Parathyroid adenoma (tissue), 2 donors: ENCODE results near the gene HDAC4.

Source experiments
- H2AFZ ChIP-seq: fragments of 300-600 bp; sonication (generic); one replicate; pipeline ENCODE4 v1.7.0; 2017; ENCODE audit warnings: antibody characterized with exemption, mild to moderate bottlenecking
- H3K27ac ChIP-seq: fragments of 300-600 bp; sonication (generic); one replicate; pipeline ENCODE4 v1.7.0; 2017
- H3K27me3 ChIP-seq: fragments of 300-600 bp; sonication (generic); one replicate; pipeline ENCODE4 v1.7.0; 2017; ENCODE audit warnings: low read length; ENCODE audit not compliant: control insufficient read depth, insufficient read depth
- H3K36me3 ChIP-seq: fragments of 300-600 bp; sonication (generic); one replicate; pipeline ENCODE4 v1.7.0; 2017; ENCODE audit warnings: low read length; ENCODE audit not compliant: control insufficient read depth, insufficient read depth
- H3K4me1 ChIP-seq: fragments of 300-600 bp; sonication (generic); one replicate; pipeline ENCODE4 v1.7.0; 2017; ENCODE audit warnings: control low read depth
- H3K4me2 ChIP-seq: fragments of 300-600 bp; sonication (generic); one replicate; pipeline ENCODE4 v1.7.0; 2017; ENCODE audit warnings: low read length
- H3K4me3 ChIP-seq: fragments of 300-600 bp; sonication (generic); one replicate; pipeline ENCODE4 v1.7.0; 2017; ENCODE audit warnings: low read depth, low read length
- H3K79me2 ChIP-seq: fragments of 300-600 bp; sonication (generic); one replicate; pipeline ENCODE4 v1.7.0; 2017; ENCODE audit warnings: control low read depth
- H3K9ac ChIP-seq: fragments of 300-600 bp; sonication (generic); one replicate; pipeline ENCODE4 v1.7.0; 2017; ENCODE audit warnings: mild to moderate bottlenecking
- H3K9me3 ChIP-seq: fragments of 300-600 bp; sonication (generic); one replicate; pipeline ENCODE4 v1.7.0; 2017; ENCODE audit warnings: low read length; ENCODE audit not compliant: control insufficient read depth
- TF ChIP-seq, protein P1 (sequence below): fragments of 300-600 bp; sonication (generic); IDR thresholded peaks from one replicate; pipeline ENCODE4 v1.7.0; 2017; ENCODE audit warnings: antibody characterized with exemption, mild to moderate bottlenecking
- donor health status: primary hyperparathyroidism.

The HDAC4 gene

DNA sequence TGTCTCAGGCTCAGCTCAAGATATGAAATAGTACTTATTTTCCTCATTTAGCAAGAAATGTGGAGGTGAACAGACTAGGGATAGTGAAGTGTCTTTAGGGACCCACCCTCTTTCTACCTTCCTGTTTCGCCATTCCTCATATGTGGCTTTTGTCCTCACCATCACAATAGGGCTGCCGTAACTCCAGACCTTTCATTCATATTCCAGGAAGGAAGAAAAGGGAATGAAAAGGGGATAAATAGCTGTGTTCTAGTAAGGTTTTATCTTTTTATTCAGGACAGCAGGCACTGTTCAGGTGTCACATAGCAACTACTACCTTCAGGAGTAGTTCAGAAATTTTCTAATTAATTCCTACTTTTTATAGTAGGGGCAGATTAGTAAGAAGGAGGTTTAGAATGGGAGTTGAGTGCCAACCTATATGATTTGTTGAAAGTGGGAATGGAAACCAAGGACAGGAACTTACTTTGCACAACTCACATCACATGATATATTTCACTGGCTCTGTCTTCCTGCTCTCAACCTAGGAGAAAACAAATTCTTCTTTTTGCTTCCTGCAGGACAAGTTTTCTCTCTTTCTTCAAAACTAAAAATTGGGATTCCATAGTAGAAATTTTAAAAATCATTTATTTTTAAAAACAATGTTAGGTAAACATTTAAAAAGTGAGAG, 36.0 kb upstream of the HDAC4 start:
- TF ChIP-seq, protein P1, sequence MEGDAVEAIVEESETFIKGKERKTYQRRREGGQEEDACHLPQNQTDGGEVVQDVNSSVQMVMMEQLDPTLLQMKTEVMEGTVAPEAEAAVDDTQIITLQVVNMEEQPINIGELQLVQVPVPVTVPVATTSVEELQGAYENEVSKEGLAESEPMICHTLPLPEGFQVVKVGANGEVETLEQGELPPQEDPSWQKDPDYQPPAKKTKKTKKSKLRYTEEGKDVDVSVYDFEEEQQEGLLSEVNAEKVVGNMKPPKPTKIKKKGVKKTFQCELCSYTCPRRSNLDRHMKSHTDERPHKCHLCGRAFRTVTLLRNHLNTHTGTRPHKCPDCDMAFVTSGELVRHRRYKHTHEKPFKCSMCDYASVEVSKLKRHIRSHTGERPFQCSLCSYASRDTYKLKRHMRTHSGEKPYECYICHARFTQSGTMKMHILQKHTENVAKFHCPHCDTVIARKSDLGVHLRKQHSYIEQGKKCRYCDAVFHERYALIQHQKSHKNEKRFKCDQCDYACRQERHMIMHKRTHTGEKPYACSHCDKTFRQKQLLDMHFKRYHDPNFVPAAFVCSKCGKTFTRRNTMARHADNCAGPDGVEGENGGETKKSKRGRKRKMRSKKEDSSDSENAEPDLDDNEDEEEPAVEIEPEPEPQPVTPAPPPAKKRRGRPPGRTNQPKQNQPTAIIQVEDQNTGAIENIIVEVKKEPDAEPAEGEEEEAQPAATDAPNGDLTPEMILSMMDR, result no peak
- Histone ChIP-seq H3K79me2 (no peaks in the 10 kb centered on the region), H3K27ac (no peak overlapping the region), H2AFZ (no peak overlapping the region), H3K36me3 (no peaks in the 10 kb centered on the region), H3K27me3 (no peaks in the 10 kb centered on the region), H3K4me1 (no peaks in the 10 kb centered on the region), H3K9ac (no peak overlapping the region), H3K9me3 (no peaks in the 10 kb centered on the region), H3K4me3 (no peak overlapping the region), H3K4me2 (no peak overlapping the region)

GRCh38 chr2:239436076-239436475, 35.3 kb upstream of the HDAC4 start:
- Histone ChIP-seq H3K36me3 (no peaks in the 10 kb centered on the region), H3K4me3 (no peak overlapping the region), H3K4me1 (no peaks in the 10 kb centered on the region), H3K79me2 (no peaks in the 10 kb centered on the region), H3K27ac (no peak overlapping the region), H2AFZ (no peak overlapping the region), H3K27me3 (no peaks in the 10 kb centered on the region), H3K9ac (no peak overlapping the region), H3K4me2 (no peak overlapping the region), H3K9me3 (no peaks in the 10 kb centered on the region)
- TF ChIP-seq, protein P1, result no peak

DNA sequence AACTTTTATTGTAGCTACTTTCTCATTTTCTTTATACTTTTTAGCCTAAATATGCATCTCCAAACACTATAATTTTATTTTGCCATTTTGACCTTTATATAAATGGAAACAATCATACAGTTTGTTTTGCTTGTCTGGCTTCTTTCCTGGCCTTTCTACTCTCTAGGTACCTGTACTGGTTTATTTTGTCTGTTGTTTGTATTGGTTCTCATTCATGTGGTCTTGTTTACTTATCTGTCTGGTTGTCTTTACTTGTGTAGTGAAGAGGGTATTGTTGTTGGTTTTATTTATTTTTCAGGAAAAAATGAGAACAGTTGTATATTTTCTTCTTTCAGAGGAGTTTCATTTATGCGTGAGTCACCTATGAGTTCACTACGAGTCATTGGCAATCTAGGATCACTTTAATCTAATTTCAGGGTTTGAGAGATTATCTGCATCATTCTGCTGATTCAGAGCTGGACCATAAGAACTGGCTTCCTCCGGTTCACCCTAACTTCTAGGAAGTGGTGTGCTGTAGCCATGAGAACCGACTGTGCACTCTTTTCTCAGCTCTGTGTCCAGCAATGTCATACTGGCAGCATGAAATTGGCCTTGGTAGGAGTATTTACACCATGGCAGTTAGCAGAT, 33.1 kb upstream of the HDAC4 start:
- Histone ChIP-seq H3K9me3 (no peaks in the 10 kb centered on the region), H3K4me3 (no peak overlapping the region), H3K27me3 (no peaks in the 10 kb centered on the region), H2AFZ (no peak overlapping the region), H3K79me2 (no peaks in the 10 kb centered on the region), H3K36me3 (no peaks in the 10 kb centered on the region), H3K4me2 (no peak overlapping the region), H3K9ac (no peak overlapping the region), H3K4me1 (no peaks in the 10 kb centered on the region), H3K27ac (no peak overlapping the region)
- TF ChIP-seq, protein P1, result no peak

- Histone ChIP-seq H3K4me2 (no peak overlapping the region), H3K27ac (no peak overlapping the region), H3K27me3 (no peaks in the 10 kb centered on the region), H3K4me3 (no peak overlapping the region), H3K4me1 (no peaks in the 10 kb centered on the region), H3K79me2 (no peaks in the 10 kb centered on the region), H2AFZ (no peak overlapping the region), H3K36me3 (no peaks in the 10 kb centered on the region), H3K9me3 (no peaks in the 10 kb centered on the region), H3K9ac (no peak overlapping the region)
- TF ChIP-seq, protein P1, result no peak
Observed at GRCh38 chr2:239432174-239432573, 31.4 kb upstream of the HDAC4 start.

DNA sequence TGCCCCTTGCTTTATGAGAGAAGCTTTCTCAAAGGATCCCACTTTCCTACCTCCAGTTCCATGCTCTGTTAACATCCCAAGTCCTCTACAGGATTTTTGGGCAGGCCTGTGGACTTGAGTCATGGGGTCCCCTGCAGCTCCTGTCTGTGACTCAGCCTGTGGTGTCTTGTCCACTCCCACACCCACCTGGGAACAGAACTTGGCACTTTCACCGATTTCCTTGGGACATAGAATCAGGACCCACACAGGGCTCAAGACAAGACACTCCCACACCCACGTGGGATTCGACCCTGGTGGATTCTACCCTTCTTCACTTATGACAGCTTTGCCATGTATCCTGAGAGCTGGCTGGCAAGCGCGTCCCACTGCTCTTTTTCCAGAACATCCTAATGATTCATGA, 30.7 kb upstream of the HDAC4 start:
- Histone ChIP-seq H3K9ac (no peak overlapping the region), H3K27me3 (no peaks in the 10 kb centered on the region), H3K79me2 (no peaks in the 10 kb centered on the region), H3K4me2 (no peak overlapping the region), H3K4me1 (no peaks in the 10 kb centered on the region), H3K27ac (no peak overlapping the region), H3K4me3 (no peak overlapping the region), H2AFZ (no peak overlapping the region), H3K36me3 (no peaks in the 10 kb centered on the region), H3K9me3 (no peaks in the 10 kb centered on the region)
- TF ChIP-seq, protein P1, result no peak
